ENCODE data around the gene TOB2.

DNA sequence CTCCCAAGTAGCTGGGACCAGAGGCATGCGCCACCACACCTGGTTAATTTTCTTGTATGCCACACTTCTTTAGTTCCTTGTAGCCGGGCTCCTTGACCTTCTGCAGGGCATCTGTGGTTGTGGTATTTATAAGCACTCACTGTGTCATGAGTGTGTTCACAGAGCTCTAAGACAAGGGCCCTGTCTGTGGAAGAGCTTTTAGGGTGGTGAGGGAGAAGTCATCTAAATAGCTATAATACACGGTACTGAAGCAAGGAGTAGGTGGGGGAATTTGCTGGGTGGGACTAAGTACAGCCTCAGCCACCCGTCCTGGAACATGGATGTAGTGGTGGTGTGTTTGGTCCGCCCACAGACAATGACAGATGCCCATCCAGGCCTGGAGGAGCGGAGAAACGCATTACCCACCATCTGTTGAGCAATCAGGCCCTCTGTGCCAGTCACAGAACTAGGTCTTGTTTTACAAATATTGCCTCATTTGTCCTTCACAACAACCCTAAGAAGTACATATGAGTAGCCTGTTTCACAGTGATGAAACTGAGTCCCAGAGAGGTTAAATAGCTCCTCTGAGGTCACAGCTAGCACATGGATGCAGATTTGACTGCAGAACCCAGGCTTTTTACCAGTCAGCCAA, 32.4 kb upstream of the TOB2 start:
- TF ChIP-seq, protein P1, sequence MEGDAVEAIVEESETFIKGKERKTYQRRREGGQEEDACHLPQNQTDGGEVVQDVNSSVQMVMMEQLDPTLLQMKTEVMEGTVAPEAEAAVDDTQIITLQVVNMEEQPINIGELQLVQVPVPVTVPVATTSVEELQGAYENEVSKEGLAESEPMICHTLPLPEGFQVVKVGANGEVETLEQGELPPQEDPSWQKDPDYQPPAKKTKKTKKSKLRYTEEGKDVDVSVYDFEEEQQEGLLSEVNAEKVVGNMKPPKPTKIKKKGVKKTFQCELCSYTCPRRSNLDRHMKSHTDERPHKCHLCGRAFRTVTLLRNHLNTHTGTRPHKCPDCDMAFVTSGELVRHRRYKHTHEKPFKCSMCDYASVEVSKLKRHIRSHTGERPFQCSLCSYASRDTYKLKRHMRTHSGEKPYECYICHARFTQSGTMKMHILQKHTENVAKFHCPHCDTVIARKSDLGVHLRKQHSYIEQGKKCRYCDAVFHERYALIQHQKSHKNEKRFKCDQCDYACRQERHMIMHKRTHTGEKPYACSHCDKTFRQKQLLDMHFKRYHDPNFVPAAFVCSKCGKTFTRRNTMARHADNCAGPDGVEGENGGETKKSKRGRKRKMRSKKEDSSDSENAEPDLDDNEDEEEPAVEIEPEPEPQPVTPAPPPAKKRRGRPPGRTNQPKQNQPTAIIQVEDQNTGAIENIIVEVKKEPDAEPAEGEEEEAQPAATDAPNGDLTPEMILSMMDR (IDR thresholded peaks at IDR 0.05; ENCODE audit: low read depth, low read length) = no peak
- TF ChIP-seq EZH2phosphoT487 (IDR thresholded peaks at IDR 0.05; ENCODE audit: low read depth) = no peak

Data from OCI-LY3 (cell line).